Measurements from ENCODE around the gene NGRN. TPM values are rescaled to one million over a fixed set of nuclear protein-coding genes. Genes with fewer than 3 reads are reported as not detected.
"Not testable (repeated sequence)": the region's sequence is repeated elsewhere in the genome, so short reads cannot be mapped to it uniquely, and the experiment has no call there.

The NGRN gene
- total RNA-seq, 4 donors from 2014 or later = 35.4 to 59.5 (median 43.3) TPM

GRCh38 chr15:90249203-90249863 is 16.1 kb upstream of the NGRN start, which contains the start of gene TTLL13:
TTLL13 (plus strand) TSS chr15:90249556; CDS start chr15:90250631, 1,075 bp downstream.
- Histone ChIP-seq H3K4me1 (peaks cover 3 to 16% (median 8%) of the 10 kb centered on the region in 3 donors), H3K27me3 (no peaks in the 10 kb centered on the region), H3K36me3 (no peaks in the 10 kb centered on the region), H3K9me3 (no peaks in the 10 kb centered on the region), H3K27ac (peak within 1 kb of the TSS in 3 of 4 donors; percentile 25 to 54 (median 39)), H3K4me3 (peak within 1 kb of the TSS; percentile 43 to 67 (median 58))
- TF ChIP-seq POLR2A (IDR thresholded peaks at IDR 0.05) (no peak), CTCF (IDR thresholded peaks at IDR 0.05) (peak in 1 of 6 experiments; percentile 10)
- intact Hi-C loops (cut with DNase I) = no loop called here
- DNase-seq = peak; percentile 54
- WGBS, 2 donors = 1 to 4% methylated on average over 17 to 20 of the region's 44 CpGs

GRCh38 chr15:90257776-90258175 is 7.7 kb upstream of the NGRN start:
- TF ChIP-seq POLR2A (IDR thresholded peaks at IDR 0.05) = no peak
- TF ChIP-seq CTCF (IDR thresholded peaks at IDR 0.05) = no peak
- Histone ChIP-seq H3K27me3 (no peaks in the 10 kb centered on the region), H3K36me3 (no peaks in the 10 kb centered on the region), H3K4me3 (no peak overlapping the region), H3K27ac (no peak overlapping the region), H3K9me3 (no peaks in the 10 kb centered on the region), H3K4me1 (peaks cover 4 to 15% (median 14%) of the 10 kb centered on the region in 3 donors)
- DNase-seq = no peak
- 92% methylated on average over 5 of the region's 7 CpGs; no CpG with 5 or more reads in 1 of the 2 donors for WGBS, 2 donors
- intact Hi-C loops (cut with DNase I) = no loop called here

GRCh38 chr15:90259524-90259923 is 5.9 kb upstream of the NGRN start:
- intact Hi-C loops (cut with DNase I) = no loop called here
- TF ChIP-seq CTCF (IDR thresholded peaks at IDR 0.05) (no peak), POLR2A (IDR thresholded peaks at IDR 0.05) (no peak)
- Histone ChIP-seq H3K27ac (no peak overlapping the region), H3K9me3 (no peaks in the 10 kb centered on the region), H3K4me3 (no peak overlapping the region), H3K27me3 (no peaks in the 10 kb centered on the region), H3K4me1 (peaks cover 8 to 22% (median 17%) of the 10 kb centered on the region in 3 donors), H3K36me3 (no peaks in the 10 kb centered on the region)
- DNase-seq = no peak
- WGBS, 2 donors = 51 to 81% methylated on average over 5 of the region's 5 CpGs

GRCh38 chr15:90260731-90261130 is 4.7 kb upstream of the NGRN start:
- H3K27me3 ChIP-seq; intact Hi-C loops (cut with DNase I); H3K4me3 ChIP-seq; H3K9me3 ChIP-seq; DNase-seq; H3K27ac ChIP-seq; H3K36me3 ChIP-seq: not testable (repeated sequence)
- peaks cover 12 to 29% (median 21%) of the 10 kb centered on the region in 3 donors for H3K4me1 ChIP-seq
- whole genome bisulfite sequencing, 2 donors = 82 to 84% methylated on average over 6 of the region's 6 CpGs

GRCh38 chr15:90261811-90262210 is 3.7 kb upstream of the NGRN start:
- no peak overlapping the region for H3K4me3 ChIP-seq
- no peaks in the 10 kb centered on the region for H3K9me3 ChIP-seq
- H3K4me1 ChIP-seq = peaks cover 17 to 36% (median 24%) of the 10 kb centered on the region in 3 donors
- DNase-seq = no peak
- TF ChIP-seq POLR2A (IDR thresholded peaks at IDR 0.05) (no peak), CTCF (IDR thresholded peaks at IDR 0.05) (no peak)
- no peaks in the 10 kb centered on the region for H3K27me3 ChIP-seq
- no peaks in the 10 kb centered on the region for H3K36me3 ChIP-seq
- 37 to 38% methylated on average over 3 to 5 of the region's 5 CpGs for WGBS, 2 donors
- intact Hi-C loops (cut with DNase I) = no loop called here
- H3K27ac ChIP-seq = peak overlapping the region; percentile 48 to 69 (median 60)

Measured in esophagus squamous epithelium (tissue), 5 donors.